ENCODE data around the gene FHIT. TPM values are rescaled to one million over a fixed set of nuclear protein-coding genes. Genes with fewer than 3 reads are reported as not detected.

FHIT gene
- total RNA-seq, 1 experiment from 2014 or later: 20.1 TPM

DNA sequence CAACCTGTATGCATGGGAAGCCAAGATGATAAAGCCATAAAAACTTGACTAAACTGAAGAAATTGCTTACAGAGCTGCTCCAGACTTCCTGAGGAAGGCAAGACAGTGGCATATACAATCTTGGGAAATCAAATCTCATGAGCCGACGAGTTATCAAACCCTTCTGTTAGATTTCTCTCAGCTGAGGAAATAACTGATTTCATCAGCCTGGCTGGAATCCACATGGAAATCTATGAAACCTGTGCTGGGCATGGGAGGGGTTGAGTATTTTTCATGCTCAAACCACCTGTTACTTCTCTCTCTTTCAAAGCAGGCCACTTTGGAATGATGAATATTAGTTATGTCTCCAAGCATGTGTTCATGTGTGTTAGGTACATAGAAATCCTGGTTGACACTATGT is 727.7 kb downstream of the FHIT start:
- Mint-ChIP-seq H3K4me1 (ENCODE audit: insufficient read depth, unreplicated experiment) (no peaks in the 10 kb centered on the region), H3K36me3 (ENCODE audit: insufficient read depth, unreplicated experiment) (no peaks in the 10 kb centered on the region), H3K27me3 (ENCODE audit: insufficient read depth, unreplicated experiment) (no peaks in the 10 kb centered on the region), H3K4me3 (ENCODE audit: unreplicated experiment) (no peak overlapping the region), H3K9me3 (ENCODE audit: unreplicated experiment) (no peaks in the 10 kb centered on the region), H3K27ac (ENCODE audit: low read depth, unreplicated experiment) (no peak overlapping the region)
- ChIA-PET CTCF (no interaction called here), POLR2A (no interaction called here)
- BruUV-seq (replicated peaks): no TSS peak
- intact Hi-C loops (cut with micrococcal nuclease): no loop called here
- TF ChIP-seq, protein P1, sequence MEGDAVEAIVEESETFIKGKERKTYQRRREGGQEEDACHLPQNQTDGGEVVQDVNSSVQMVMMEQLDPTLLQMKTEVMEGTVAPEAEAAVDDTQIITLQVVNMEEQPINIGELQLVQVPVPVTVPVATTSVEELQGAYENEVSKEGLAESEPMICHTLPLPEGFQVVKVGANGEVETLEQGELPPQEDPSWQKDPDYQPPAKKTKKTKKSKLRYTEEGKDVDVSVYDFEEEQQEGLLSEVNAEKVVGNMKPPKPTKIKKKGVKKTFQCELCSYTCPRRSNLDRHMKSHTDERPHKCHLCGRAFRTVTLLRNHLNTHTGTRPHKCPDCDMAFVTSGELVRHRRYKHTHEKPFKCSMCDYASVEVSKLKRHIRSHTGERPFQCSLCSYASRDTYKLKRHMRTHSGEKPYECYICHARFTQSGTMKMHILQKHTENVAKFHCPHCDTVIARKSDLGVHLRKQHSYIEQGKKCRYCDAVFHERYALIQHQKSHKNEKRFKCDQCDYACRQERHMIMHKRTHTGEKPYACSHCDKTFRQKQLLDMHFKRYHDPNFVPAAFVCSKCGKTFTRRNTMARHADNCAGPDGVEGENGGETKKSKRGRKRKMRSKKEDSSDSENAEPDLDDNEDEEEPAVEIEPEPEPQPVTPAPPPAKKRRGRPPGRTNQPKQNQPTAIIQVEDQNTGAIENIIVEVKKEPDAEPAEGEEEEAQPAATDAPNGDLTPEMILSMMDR (IDR thresholded peaks at IDR 0.05; ENCODE audit: unreplicated experiment): no peak
- no peak for DNase-seq (ENCODE audit: unreplicated experiment)

DNA sequence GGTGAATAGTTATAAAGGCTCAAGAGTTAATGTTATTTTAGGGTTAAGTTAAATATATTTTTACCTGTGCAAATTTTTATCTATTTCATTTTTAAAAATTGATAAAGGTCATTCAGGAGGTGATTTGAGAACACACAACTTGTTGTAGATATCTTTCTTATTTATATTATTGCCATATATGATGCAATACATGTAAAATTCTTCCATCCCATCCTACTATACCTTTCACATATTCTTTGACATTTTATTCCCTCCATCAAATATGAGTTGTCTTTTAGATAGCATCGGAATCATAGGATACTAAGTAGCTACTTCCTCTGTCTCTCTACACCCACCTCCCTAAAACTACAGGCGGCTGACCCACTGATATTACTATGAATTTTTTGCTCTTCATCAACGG is 734.1 kb downstream of the FHIT start:
- POLR2A ChIA-PET: no interaction called here
- Mint-ChIP-seq H3K27ac (ENCODE audit: low read depth, unreplicated experiment) (no peak overlapping the region), H3K36me3 (ENCODE audit: insufficient read depth, unreplicated experiment) (no peaks in the 10 kb centered on the region), H3K27me3 (ENCODE audit: insufficient read depth, unreplicated experiment) (no peaks in the 10 kb centered on the region), H3K4me1 (ENCODE audit: insufficient read depth, unreplicated experiment) (no peaks in the 10 kb centered on the region), H3K9me3 (ENCODE audit: unreplicated experiment) (no peaks in the 10 kb centered on the region), H3K4me3 (ENCODE audit: unreplicated experiment) (no peak overlapping the region)
- TF ChIP-seq, protein P1 (IDR thresholded peaks at IDR 0.05; ENCODE audit: unreplicated experiment): no peak
- BruUV-seq (replicated peaks): no TSS peak
- CTCF ChIA-PET: no interaction called here
- DNase-seq (ENCODE audit: unreplicated experiment): no peak
- intact Hi-C loops (cut with micrococcal nuclease): no loop called here

DNA sequence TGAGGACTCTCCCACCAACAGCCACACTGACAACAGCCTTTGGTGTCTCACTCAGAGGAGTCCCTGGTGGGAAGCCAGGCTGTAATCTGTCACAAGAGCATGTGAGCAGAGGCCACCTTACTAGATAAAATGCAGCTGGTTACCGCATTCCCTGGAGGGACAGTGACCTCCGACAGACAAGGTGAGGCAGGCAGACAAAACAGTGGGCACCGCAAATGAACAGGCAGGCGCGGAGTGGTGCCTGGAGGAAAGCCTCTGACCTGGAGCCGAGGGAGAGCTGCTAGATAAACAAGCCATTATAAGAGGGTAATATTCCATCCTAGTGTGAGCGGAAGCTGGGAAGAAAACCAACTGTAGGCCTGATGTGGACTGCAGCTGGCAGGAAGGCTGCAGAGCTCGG is 736.4 kb downstream of the FHIT start:
- no peaks in the 10 kb centered on the region for H3K9me3 Mint-ChIP-seq (ENCODE audit: unreplicated experiment)
- H3K4me3 Mint-ChIP-seq (ENCODE audit: unreplicated experiment): no peak overlapping the region
- no peaks in the 10 kb centered on the region for H3K27me3 Mint-ChIP-seq (ENCODE audit: insufficient read depth, unreplicated experiment)
- ChIA-PET CTCF (interaction anchor here (0.6 kb wide), 1 partner anchor 86 kb away, joined by 5 read pairs; no protein-coding TSS in a partner anchor), POLR2A (no interaction called here)
- no peak overlapping the region for H3K27ac Mint-ChIP-seq (ENCODE audit: low read depth, unreplicated experiment)
- H3K36me3 Mint-ChIP-seq (ENCODE audit: insufficient read depth, unreplicated experiment): no peaks in the 10 kb centered on the region
- DNase-seq (ENCODE audit: unreplicated experiment): no peak
- intact Hi-C loops (cut with micrococcal nuclease): no loop called here
- TF ChIP-seq, protein P1 (IDR thresholded peaks at IDR 0.05; ENCODE audit: unreplicated experiment): no peak
- no TSS peak for BruUV-seq (replicated peaks)
- no peaks in the 10 kb centered on the region for H3K4me1 Mint-ChIP-seq (ENCODE audit: insufficient read depth, unreplicated experiment)

DNA sequence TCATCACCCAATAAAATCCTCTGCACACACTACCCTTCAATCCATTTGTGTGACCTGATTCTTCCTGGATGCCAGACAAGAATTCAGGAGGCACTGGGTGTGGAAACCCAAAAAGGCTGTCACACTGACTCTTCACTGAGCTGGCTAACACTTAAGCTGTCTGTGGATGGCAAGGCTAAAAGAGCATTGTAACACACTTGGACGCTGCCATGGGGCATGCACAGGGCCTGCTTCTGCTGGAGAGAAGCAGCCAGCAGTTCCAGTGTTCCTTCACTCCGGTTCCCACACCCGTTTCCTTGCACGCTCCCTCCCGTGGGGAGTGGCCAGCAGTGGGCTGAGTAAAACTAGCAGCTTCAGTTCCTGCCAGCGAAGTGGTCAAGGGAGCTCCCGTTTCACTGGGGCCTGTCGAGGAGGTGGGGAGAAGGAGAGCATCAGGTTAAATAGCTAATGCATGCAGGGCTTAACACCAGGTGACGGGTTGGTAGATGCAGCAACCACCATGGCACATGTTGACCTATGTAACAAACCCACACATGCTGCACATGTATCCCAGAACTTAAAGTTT is 737.1 kb downstream of the FHIT start:
- no peaks in the 10 kb centered on the region for H3K36me3 Mint-ChIP-seq (ENCODE audit: insufficient read depth, unreplicated experiment)
- no peaks in the 10 kb centered on the region for H3K9me3 Mint-ChIP-seq (ENCODE audit: unreplicated experiment)
- no TSS peak for BruUV-seq (replicated peaks)
- intact Hi-C loops (cut with micrococcal nuclease): no loop called here
- no peak overlapping the region for H3K27ac Mint-ChIP-seq (ENCODE audit: low read depth, unreplicated experiment)
- H3K4me1 Mint-ChIP-seq (ENCODE audit: insufficient read depth, unreplicated experiment): no peaks in the 10 kb centered on the region
- TF ChIP-seq, protein P1 (IDR thresholded peaks at IDR 0.05; ENCODE audit: unreplicated experiment): no peak
- H3K4me3 Mint-ChIP-seq (ENCODE audit: unreplicated experiment): no peak overlapping the region
- no peaks in the 10 kb centered on the region for H3K27me3 Mint-ChIP-seq (ENCODE audit: insufficient read depth, unreplicated experiment)
- no peak for DNase-seq (ENCODE audit: unreplicated experiment)
- ChIA-PET CTCF (interaction anchor here (0.6 kb wide), 2 partner anchors 85 to 271 kb away, joined by 3 to 5 read pairs; no protein-coding TSS in a partner anchor), POLR2A (no interaction called here)

Data from MCF 10A (cell line).